ENCODE data around the gene C1orf105. TPM values are rescaled to one million over a fixed set of nuclear protein-coding genes. Genes with fewer than 3 reads are reported as not detected.

Gene C1orf105
- total RNA-seq, 2 donors from 2014 or later = not detected

DNA sequence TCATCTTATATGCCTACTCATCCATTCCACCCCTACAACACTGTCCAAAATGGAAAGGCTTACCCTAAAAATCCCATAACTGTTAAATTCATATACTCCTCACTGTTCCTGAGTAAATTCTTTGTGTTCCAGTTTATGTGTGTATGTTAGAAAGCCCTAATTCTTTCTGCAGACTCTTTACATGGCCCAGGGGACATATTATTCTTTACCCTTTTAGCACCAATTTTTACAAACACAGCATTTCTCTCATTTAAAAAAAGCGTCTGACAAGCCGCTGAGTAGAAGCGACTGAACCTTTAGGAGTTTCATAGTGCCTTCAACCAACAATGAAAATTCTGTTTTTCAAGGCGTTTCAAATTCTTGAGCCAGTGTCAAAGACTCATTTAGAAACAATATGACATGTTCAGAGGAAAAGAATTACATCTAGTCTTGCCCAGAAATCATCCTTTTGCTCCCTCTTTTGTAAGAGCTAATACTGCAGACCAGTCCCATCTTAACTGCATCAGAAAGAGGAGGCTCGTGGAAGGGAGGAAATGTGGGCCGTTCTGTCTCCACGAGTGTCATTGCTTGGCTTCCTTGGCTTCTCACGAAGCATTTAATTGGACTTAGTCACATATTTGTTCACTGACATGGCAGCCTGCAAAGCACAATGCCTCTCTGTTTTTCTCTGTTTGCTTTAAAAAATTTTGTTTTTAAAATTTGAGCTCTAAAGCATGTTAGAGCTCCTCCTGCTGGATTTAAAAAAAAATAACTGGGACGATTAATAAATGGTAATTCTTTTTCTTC, 21.3 kb upstream of the C1orf105 start:
- Histone ChIP-seq H3K4me1 (ENCODE audit: control insufficient read depth in 1 of 2, low read depth in 2 of 2) (peaks cover 36 to 78% of the 10 kb centered on the region in 2 donors), H3K36me3 (no peaks in the 10 kb centered on the region), H3K27ac (peak overlapping the region; percentile 91), H3K27me3 (replicated peaks; ENCODE audit: insufficient read depth) (no peaks in the 10 kb centered on the region), H3K9me3 (no peaks in the 10 kb centered on the region), H3K4me3 (peak overlapping the region; percentile 55)
- ATAC-seq (ENCODE audit: insufficient number of reproducible peaks, low FRiP score, low read depth) = peak; percentile 48
- TF ChIP-seq, protein P1, sequence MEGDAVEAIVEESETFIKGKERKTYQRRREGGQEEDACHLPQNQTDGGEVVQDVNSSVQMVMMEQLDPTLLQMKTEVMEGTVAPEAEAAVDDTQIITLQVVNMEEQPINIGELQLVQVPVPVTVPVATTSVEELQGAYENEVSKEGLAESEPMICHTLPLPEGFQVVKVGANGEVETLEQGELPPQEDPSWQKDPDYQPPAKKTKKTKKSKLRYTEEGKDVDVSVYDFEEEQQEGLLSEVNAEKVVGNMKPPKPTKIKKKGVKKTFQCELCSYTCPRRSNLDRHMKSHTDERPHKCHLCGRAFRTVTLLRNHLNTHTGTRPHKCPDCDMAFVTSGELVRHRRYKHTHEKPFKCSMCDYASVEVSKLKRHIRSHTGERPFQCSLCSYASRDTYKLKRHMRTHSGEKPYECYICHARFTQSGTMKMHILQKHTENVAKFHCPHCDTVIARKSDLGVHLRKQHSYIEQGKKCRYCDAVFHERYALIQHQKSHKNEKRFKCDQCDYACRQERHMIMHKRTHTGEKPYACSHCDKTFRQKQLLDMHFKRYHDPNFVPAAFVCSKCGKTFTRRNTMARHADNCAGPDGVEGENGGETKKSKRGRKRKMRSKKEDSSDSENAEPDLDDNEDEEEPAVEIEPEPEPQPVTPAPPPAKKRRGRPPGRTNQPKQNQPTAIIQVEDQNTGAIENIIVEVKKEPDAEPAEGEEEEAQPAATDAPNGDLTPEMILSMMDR (IDR thresholded peaks at IDR 0.05) = peak; percentile 59
- DNase-seq (ENCODE audit: low spot score) = peak; percentile 19

DNA sequence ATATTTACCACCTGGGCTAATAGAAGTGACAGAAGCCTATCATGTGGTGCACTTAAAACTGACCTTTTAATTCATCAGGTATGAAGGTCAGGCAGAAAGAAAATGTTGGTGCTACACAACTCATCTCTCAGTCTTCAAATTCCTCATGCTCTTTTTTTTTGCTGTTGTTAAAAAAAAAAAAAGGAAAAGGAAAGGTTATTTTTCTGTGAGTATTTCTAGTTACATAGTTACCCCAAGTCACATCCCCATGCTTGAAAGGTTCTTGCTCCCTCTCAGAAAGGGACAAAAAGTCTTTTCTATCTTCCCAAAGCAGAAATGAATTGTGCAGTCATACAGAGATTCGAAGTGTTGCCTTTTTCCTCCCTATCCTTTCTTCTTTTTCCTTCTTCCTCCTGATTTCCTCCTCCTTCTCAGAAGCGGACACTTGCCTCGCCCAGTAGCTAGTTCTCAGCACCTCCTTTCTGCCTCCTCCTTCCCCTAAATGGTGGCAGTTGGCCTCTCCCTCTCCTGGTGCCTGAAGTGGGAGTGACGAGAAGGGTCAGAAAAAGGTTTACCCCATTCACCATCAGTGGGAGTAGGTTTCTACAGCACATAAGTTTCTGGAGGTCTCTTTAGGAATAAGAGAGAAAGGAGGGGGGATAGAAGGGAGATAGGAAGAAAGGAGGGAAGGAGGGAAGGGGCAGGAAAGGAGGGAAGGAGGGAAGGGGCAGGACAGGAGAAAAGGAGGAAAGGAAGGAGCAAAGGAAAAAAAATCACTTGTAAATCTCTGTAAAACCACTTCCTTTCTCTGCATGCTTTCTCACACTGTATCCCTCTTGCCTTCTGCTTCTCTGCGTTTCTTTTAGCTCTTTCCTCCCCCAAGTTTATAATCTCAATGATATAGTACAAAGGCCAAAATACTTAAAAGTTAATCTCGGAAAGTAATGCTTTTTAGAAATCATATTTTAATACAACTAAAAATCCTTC, 20.4 kb upstream of the C1orf105 start:
- no peaks in the 10 kb centered on the region for H3K9me3 ChIP-seq
- H3K4me3 ChIP-seq = peak overlapping the region; percentile 55
- DNase-seq (ENCODE audit: low spot score) = no peak
- ATAC-seq (ENCODE audit: insufficient number of reproducible peaks, low FRiP score, low read depth) = no peak
- H3K27me3 ChIP-seq (replicated peaks; ENCODE audit: insufficient read depth) = no peaks in the 10 kb centered on the region
- TF ChIP-seq, protein P1 (IDR thresholded peaks at IDR 0.05) = no peak
- peak overlapping the region; percentile 91 for H3K27ac ChIP-seq
- peaks cover 31 to 76% of the 10 kb centered on the region in 2 donors for H3K4me1 ChIP-seq (ENCODE audit: control insufficient read depth in 1 of 2, low read depth in 2 of 2)
- no peaks in the 10 kb centered on the region for H3K36me3 ChIP-seq

DNA sequence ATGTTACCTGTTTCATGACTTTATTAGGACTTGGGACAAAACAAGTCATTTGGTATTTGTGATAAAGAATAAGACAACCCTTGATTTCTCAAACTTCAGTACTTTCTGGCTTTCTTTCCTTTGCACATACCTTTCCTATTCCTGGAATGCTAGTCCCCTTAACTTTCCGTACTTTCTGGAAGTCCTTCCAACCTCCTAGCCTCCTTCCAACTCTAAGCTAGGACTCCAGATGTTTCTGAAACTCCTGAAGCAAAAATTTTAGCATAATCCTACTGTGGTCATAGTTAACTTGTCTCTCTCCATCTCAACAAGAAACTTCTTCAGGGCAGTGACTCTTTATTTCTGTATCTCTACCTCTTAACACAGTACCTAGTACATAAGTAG, 19.8 kb upstream of the C1orf105 start:
- Histone ChIP-seq H3K27ac (peak overlapping the region; percentile 91), H3K36me3 (no peaks in the 10 kb centered on the region), H3K4me1 (ENCODE audit: control insufficient read depth in 1 of 2, low read depth in 2 of 2) (peaks cover 31 to 76% of the 10 kb centered on the region in 2 donors), H3K27me3 (replicated peaks; ENCODE audit: insufficient read depth) (no peaks in the 10 kb centered on the region), H3K4me3 (no peak overlapping the region), H3K9me3 (no peaks in the 10 kb centered on the region)
- TF ChIP-seq, protein P1 (IDR thresholded peaks at IDR 0.05) = no peak
- ATAC-seq (ENCODE audit: insufficient number of reproducible peaks, low FRiP score, low read depth) (no peak), DNase-seq (ENCODE audit: low spot score) (no peak)

DNA sequence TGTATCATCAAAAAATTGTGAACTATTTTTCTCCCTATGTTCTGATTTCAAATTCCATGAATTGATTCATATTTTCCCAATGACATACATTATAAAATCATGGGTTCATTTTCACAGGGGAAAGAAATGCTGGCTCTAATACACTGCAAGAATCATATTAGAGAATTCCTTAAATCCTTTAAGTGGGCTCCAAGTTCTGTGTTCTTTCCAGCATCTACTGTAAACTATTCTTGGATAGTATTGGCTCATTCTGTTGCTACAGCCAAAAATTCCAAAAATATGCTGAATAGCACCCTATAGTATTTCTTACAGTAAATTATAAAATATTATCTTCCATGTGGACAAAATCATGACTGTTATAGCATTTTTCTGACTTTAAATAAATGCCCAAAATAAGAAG, 19.0 kb upstream of the C1orf105 start:
- H3K27me3 ChIP-seq (replicated peaks; ENCODE audit: insufficient read depth) = no peaks in the 10 kb centered on the region
- H3K36me3 ChIP-seq = no peaks in the 10 kb centered on the region
- TF ChIP-seq, protein P1 (IDR thresholded peaks at IDR 0.05) = no peak
- H3K9me3 ChIP-seq = no peaks in the 10 kb centered on the region
- ATAC-seq (ENCODE audit: insufficient number of reproducible peaks, low FRiP score, low read depth) = no peak
- no peak overlapping the region for H3K4me3 ChIP-seq
- no peak for DNase-seq (ENCODE audit: low spot score)
- H3K27ac ChIP-seq = peak overlapping the region in 1 of 2 donors; percentile 91
- H3K4me1 ChIP-seq (ENCODE audit: control insufficient read depth in 1 of 2, low read depth in 2 of 2) = peaks cover 31 to 74% of the 10 kb centered on the region in 2 donors

DNA sequence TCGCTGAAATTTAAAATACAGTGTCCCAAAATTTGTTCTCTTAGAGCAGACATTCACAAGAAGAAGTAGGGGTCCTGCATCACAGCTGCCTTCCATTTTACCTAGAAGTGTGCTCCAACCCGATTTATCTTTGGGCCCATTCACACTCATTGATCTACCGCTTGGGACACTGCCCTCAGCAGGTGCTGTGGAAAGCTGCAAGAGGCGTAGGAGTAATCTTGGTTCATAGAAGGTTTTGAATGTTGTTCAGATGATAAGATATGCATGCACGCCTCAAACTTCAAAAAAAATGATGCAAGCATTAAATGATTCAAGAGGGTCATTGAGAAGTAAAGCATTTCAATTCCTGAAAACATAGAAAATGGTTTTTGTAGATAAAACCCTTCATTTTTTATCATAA, 18.6 kb upstream of the C1orf105 start:
- DNase-seq (ENCODE audit: low spot score) (no peak), ATAC-seq (ENCODE audit: insufficient number of reproducible peaks, low FRiP score, low read depth) (no peak)
- peak overlapping the region in 1 of 2 donors; percentile 91 for H3K27ac ChIP-seq
- no peaks in the 10 kb centered on the region for H3K9me3 ChIP-seq
- H3K27me3 ChIP-seq (replicated peaks; ENCODE audit: insufficient read depth) = no peaks in the 10 kb centered on the region
- TF ChIP-seq, protein P1 (IDR thresholded peaks at IDR 0.05) = no peak
- H3K36me3 ChIP-seq = no peaks in the 10 kb centered on the region
- peaks cover 27 to 70% of the 10 kb centered on the region in 2 donors for H3K4me1 ChIP-seq (ENCODE audit: control insufficient read depth in 1 of 2, low read depth in 2 of 2)
- no peak overlapping the region for H3K4me3 ChIP-seq

All from thoracic aorta (tissue), 2 donors.